ENCODE measurements around the gene KMT2C.

DNA sequence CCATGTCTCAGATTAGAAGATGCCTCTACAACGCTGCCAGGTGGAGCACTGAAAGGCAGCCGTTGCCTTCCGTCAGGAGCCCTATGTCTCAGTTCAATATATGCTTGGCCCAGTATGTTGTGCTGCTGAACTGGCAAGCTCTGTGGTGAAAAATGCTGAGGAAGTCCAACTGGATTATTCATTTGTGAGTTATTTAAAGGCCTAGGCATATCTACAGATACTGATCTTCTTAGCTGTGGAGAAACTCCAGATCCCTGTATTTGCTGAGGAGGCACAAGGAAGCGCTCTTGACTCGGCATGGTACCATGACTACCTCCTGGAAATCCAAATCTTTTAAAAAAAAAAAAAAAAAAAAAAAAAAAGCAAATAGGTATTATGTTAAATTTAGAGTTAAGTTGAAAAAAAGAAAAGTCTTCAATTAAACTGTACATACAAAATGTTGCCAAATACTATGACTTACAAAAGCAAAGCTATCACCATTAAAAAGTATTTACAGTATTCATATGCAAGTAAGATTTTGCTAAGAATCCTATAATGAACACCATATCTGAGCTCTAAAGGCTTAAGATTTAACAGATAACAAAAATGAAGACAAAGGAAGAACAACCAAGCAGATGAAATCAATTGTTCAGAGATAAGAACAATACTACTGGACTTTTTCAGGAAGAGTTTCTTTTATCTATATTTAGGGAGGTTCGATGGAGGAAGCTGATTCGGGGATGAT lies 258.0 kb downstream of the KMT2C start:
- TF ChIP-seq, protein P1, sequence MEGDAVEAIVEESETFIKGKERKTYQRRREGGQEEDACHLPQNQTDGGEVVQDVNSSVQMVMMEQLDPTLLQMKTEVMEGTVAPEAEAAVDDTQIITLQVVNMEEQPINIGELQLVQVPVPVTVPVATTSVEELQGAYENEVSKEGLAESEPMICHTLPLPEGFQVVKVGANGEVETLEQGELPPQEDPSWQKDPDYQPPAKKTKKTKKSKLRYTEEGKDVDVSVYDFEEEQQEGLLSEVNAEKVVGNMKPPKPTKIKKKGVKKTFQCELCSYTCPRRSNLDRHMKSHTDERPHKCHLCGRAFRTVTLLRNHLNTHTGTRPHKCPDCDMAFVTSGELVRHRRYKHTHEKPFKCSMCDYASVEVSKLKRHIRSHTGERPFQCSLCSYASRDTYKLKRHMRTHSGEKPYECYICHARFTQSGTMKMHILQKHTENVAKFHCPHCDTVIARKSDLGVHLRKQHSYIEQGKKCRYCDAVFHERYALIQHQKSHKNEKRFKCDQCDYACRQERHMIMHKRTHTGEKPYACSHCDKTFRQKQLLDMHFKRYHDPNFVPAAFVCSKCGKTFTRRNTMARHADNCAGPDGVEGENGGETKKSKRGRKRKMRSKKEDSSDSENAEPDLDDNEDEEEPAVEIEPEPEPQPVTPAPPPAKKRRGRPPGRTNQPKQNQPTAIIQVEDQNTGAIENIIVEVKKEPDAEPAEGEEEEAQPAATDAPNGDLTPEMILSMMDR (IDR thresholded peaks at IDR 0.05): no peak
- TF ChIP-seq POLR2AphosphoS5 (IDR thresholded peaks at IDR 0.05): no peak

Measured in stomach (tissue), 4 donors.